Embryonic facial prominence (tissue), 1 donor: ENCODE data around the gene CADPS2.
"Not testable (repeated sequence)": the region's sequence is repeated elsewhere in the genome, so short reads cannot be mapped to it uniquely, and the experiment has no call there.

Experiments
- DNase-seq: peaks from one replicate; pipeline ENCODE4 v3.0.0-alpha.2; 2016; ENCODE audit errors: extremely low spot score

Gene CADPS2

DNA sequence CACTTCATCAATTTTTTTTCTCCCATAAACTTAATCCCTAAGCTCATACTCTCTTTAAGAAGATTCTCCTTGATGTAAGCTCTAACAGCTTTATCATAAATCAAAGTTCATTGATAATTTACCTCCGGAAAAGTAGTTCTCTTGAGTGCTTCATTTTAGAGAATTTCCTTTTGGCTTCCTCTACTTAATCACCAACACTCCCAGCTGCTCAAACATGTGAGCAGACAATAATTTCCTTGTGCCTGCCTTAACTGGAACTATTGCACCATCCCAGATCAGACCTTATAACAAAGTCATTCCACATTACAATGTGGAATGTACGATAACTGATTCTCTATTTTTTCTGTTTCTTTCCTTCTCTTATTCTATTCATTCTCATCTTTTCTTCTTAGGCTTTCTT lies 587.6 kb downstream of the CADPS2 start:
- DNase-seq = no peak

DNA sequence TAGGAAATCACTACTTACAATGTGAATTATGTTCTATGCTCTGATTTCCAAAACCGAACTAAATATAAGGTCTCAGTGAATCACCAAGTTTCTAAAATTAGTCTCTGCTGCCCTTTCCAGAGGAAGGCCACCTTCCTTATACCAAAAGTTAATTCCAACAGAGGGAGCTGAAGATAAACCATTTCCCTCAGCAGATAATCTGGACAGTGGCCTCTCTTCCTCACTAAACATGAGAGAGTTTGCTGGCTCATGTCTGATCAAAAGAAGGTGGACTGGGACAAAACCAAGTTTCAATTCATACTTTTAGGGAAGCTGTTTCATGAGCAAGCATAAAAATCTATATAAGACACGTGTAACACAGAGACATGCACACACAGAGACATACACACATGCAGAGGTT lies 588.1 kb downstream of the CADPS2 start:
- no peak for DNase-seq

DNA sequence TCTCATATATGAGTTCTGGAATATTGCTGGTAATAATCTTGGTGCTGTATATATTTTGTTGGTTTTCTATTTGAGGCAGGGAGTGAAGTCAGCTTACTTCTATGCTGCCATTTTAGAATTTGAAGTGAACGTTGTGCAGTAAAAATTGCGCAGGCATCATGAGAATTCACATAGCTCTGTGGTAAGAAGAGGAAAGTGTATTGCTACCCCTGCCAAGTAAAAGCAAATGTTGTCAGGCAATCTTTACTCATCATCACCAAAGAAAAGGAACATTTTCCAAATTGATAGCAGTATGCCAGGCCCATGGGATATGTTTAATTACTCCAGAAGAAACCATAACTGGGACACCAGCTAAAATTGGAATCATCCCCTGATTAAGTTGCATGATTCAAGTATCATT lies 595.1 kb downstream of the CADPS2 start:
- no peak for DNase-seq

DNA sequence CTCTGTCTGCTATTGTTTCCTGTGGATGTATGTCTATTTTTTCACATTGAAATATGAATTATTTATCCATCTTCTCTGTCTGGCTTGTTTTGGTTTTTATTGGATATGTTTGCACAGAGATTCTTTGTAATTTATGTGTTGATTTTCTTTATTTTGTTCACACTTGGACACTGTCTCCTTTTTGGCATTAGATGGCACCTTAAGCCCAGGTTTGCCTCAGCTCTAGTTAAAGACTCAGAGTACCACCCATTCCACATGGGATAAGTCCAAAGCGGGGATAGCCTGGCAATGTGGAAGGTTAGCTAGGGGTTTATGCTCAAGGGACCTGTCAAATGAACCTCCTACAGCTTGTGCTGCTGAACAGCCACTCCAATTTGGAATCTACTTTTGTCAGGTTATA lies 595.8 kb downstream of the CADPS2 start:
- no peak for DNase-seq

DNA sequence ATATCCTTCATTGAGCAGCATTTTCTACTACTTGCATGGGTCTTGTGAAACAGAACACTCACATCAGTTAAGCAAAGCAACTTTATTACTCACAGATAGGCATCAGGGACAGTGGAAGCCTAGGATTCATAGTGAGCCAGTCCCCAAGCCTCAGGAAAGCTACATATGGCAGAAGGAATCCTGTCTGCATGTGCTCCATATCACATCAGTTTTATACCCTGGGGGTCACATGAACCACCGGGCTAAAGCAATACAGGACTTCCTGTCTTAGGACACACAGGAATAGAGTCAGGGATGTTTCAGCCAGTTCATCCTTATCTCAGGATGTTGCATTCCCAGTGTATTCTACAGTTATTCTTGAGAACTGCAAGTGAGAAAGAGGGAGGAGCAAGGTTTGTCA lies 596.8 kb downstream of the CADPS2 start:
- DNase-seq = no peak

DNA sequence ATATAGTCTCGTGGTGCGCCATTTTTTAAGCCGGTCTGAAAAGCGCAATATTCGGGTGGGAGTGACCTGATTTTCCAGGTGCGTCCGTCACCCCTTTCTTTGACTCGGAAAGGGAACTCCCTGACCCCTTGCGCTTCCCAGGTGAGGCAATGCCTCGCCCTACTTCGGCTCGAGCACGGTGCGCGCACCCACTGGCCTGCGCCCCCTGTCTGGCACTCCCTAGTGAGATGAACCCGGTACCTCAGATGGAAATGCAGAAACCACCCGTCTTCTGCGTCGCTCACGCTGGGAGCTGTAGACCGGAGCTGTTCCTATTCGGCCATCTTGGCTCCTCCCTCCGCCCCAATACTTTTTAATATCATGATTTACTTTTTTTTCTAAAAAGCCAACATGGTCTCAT lies 601.7 kb downstream of the CADPS2 start:
- not testable (repeated sequence) for DNase-seq

DNA sequence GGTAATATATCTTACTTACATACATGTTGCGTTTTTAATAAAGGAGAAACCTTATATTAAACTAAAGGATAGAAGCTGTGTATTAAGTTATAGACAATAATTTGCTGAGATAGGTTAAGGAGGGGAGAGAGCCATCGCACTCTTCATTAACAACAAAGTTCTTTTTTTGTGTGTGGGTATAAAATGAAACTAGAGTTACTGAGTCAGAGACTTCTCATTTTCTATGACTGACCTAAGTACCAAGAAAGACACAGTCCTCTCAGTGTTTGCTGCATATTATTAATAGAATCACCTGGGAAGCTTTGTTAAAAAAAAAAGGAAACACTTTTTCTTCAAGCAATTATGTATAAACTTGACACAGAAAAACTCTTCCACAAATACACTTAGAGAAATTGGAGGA lies 613.1 kb downstream of the CADPS2 start:
- DNase-seq = no peak

DNA sequence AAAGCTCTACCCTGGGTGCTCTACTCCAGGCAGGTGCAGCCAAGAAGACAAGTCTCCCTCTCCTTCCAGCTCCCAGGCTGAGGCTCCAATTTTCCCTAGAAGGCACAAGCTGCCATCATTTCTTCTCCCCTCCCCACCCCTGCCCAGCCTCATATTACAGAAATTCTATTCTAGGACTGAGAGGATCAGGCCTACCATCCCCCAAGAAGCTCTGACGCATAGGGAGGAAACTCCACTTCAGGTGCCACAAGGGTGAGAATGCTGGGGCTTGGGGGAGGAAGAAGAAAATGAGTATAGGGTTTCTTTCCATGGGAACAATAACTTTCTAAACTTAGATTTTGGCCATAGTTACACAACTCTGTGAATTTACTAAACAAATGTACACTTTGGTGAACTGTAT lies 617.0 kb downstream of the CADPS2 start:
- no peak for DNase-seq
